ENCODE measurements around the gene PITPNM3. TPM values are rescaled to one million over a fixed set of nuclear protein-coding genes. Genes with fewer than 3 reads are reported as not detected.

PITPNM3 gene
- total and polyA plus RNA-seq, 2 of the 8 experiments (the other 6 are each of a cell fraction or from before 2014, with no cell fraction given) = 1.7 to 3.1 TPM

- Histone ChIP-seq H2BK5ac (ENCODE audit: low read depth, low read length) (no peak overlapping the region), H2BK12ac (ENCODE audit: low read depth, low read length) (no peak overlapping the region), H2BK15ac (ENCODE audit: low read length) (no peak overlapping the region), H3K56ac (replicated peaks; ENCODE audit: insufficient read length, low read depth, low read length) (no peak overlapping the region), H3K4me1 (replicated peaks in 1 of 4; ENCODE audit: control insufficient read depth in 3 of 4, insufficient read depth in 4 of 4, low read length in 3 of 4) (peaks cover 4 to 22% (median 12%) of the 10 kb centered on the region in 4 experiments), H3K79me1 (ENCODE audit: low read depth, low read length) (no peaks in the 10 kb centered on the region; the same call in 1 of the 2 replicates), H4K91ac (replicated peaks; ENCODE audit: insufficient read length, low read length) (no peak overlapping the region), H4K20me1 (replicated peaks in 1 of 2; ENCODE audit: control insufficient read depth in 1 of 2, insufficient read depth in 2 of 2, low read length in 2 of 2) (peaks cover 0 to 5% of the 10 kb centered on the region in 2 experiments), H2BK120ac (replicated peaks; ENCODE audit: low read depth, low read length) (no peak overlapping the region), H3K18ac (ENCODE audit: extremely low read depth, low read length) (no peak overlapping the region), H3K4me2 (ENCODE audit: insufficient read depth in 1 of 2, low read depth in 2 of 2, low read length in 2 of 2) (no peak overlapping the region), H3K23ac (ENCODE audit: insufficient read length) (no peak overlapping the region), H3K4me3 (ENCODE audit: extremely low read depth in 1 of 4, insufficient read depth in 2 of 4, low read depth in 3 of 4, low read length in 4 of 4) (no peak overlapping the region), H4K5ac (ENCODE audit: insufficient read length, low read depth, low read length) (no peak overlapping the region), H3K27ac (ENCODE audit: low read depth, low read length) (no peak overlapping the region), H2AK5ac (ENCODE audit: low read depth, low read length) (no peak overlapping the region), H3K23me2 (ENCODE audit: low read depth, low read length) (peaks cover 14% of the 10 kb centered on the region; the same call in 1 of the 2 replicates), H3K27me3 (replicated peaks in 1 of 4; ENCODE audit: control insufficient read depth in 3 of 4, extremely low read depth in 1 of 4, insufficient read depth in 3 of 4, low read length in 3 of 4) (peaks cover 6 to 20% (median 17%) of the 10 kb centered on the region in 4 experiments; a peak in 6 of 7 replicates), H3K36me3 (ENCODE audit: control insufficient read depth in 2 of 4, insufficient read depth in 4 of 4, low read length in 3 of 4) (no peaks in the 10 kb centered on the region), H3K4ac (replicated peaks; ENCODE audit: insufficient read length, low read depth, low read length) (no peak overlapping the region), H2AFZ (ENCODE audit: low read length) (no peak overlapping the region), H2BK20ac (ENCODE audit: low read length) (no peak overlapping the region), H3K9me3 (ENCODE audit: insufficient read depth in 2 of 2, low read depth in 1 of 2, low read length in 1 of 2) (no peaks in the 10 kb centered on the region), H3K14ac (ENCODE audit: insufficient read length) (no peak overlapping the region), H4K8ac (ENCODE audit: extremely low read depth, insufficient read depth, low read length) (no peak overlapping the region), H3K79me2 (ENCODE audit: control insufficient read depth in 1 of 2, insufficient read depth in 2 of 2, low read length in 2 of 2) (no peaks in the 10 kb centered on the region), H3K9ac (replicated peaks in 1 of 4; ENCODE audit: extremely low read depth in 1 of 4, low read depth in 3 of 4, low read length in 3 of 4) (no peak overlapping the region)
- FAIRE-seq (no peak), DNase-seq (ENCODE audit: low read depth in 1 of 2, low spot score in 2 of 2) (no peak)
- ChIA-PET POLR2A (ENCODE audit: partially characterized antibody) (no interaction called here), CTCF (ENCODE audit: partially characterized antibody) (interaction anchor here (1.5 to 2.4 kb wide), 2 partner anchors 9 to 78 kb away, joined by 5 to 6 read pairs; no protein-coding TSS in a partner anchor)
- 90% methylated on average over 4 of the region's 5 CpGs; no CpG with 5 or more reads in 1 of the 2 experiments for WGBS, 2 experiments (ENCODE audit: extremely low coverage in 1 of 2, insufficient coverage in 1 of 2, insufficient read length in 1 of 2, insufficient replicate concordance in 2 of 2, low coverage in 1 of 2, low lambda C conversion rate in 2 of 2, missing lambda C conversion rate in 1 of 2)
- TF ChIP-seq BCL11A (IDR thresholded peaks at IDR 0.05; ENCODE audit: low read depth in 2 of 2, low read length in 2 of 2) (no peak), RAD21 (IDR thresholded peaks at IDR 0.05 in 1 of 2, conservative IDR thresholded peaks at IDR 0.05 in 1 of 2; ENCODE audit: low read depth in 2 of 2, low read length in 2 of 2) (no peak), SAP30 (IDR thresholded peaks at IDR 0.05; ENCODE audit: insufficient read depth, insufficient replicate concordance, low read length) (no peak), KDM1A (IDR thresholded peaks at IDR 0.05; ENCODE audit: borderline replicate concordance, low read length) (no peak), CHD2 (IDR thresholded peaks at IDR 0.05; ENCODE audit: low read length) (no peak), SRF (IDR thresholded peaks at IDR 0.05; ENCODE audit: low read depth, low read length) (no peak), MAX (IDR thresholded peaks at IDR 0.05) (no peak), SIN3A (conservative IDR thresholded peaks at IDR 0.05 in 1 of 2, IDR thresholded peaks at IDR 0.05 in 1 of 2; ENCODE audit: low read depth in 1 of 2, low read length in 2 of 2) (no peak), SP4 (IDR thresholded peaks at IDR 0.05; ENCODE audit: low read length) (no peak), GABPA (IDR thresholded peaks at IDR 0.05; ENCODE audit: borderline replicate concordance, insufficient read depth, low read length) (no peak), JUN (IDR thresholded peaks at IDR 0.05; ENCODE audit: low read depth, low read length) (no peak), NRF1 (IDR thresholded peaks at IDR 0.05; ENCODE audit: low read depth, low read length) (no peak), PHF8 (conservative IDR thresholded peaks at IDR 0.05; ENCODE audit: low read depth, low read length) (no peak)
Observed at GRCh38 chr17:6551356-6551755, 5.0 kb downstream of the PITPNM3 start.
